IPS DF 19.7 (cell line): ENCODE measurements around the gene CCNA2.

Experiments used
- DNase-seq: peaks from one replicate; pipeline ENCODE4 v3.0.0-alpha.2; 2013; ENCODE audit warnings: low read depth, low spot score

CCNA2 gene

DNA sequence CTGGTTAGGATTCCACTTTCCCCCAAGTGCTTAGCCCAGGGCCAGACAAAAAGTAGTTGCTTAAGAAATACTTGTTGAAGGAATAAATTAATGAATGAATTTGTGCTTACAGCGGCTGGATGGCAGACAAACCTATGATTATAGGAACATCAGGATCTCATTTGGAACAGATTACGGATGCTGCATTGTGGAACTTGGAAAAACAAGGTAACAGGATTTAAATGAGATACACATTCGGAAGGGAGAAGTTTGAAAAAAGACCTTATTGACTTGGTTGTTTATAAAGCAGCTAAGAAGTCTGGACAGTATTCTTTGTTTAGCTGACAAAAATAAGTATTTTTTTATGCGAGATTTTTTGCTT lies 22.0 kb downstream of the CCNA2 start:
- no peak for DNase-seq

DNA sequence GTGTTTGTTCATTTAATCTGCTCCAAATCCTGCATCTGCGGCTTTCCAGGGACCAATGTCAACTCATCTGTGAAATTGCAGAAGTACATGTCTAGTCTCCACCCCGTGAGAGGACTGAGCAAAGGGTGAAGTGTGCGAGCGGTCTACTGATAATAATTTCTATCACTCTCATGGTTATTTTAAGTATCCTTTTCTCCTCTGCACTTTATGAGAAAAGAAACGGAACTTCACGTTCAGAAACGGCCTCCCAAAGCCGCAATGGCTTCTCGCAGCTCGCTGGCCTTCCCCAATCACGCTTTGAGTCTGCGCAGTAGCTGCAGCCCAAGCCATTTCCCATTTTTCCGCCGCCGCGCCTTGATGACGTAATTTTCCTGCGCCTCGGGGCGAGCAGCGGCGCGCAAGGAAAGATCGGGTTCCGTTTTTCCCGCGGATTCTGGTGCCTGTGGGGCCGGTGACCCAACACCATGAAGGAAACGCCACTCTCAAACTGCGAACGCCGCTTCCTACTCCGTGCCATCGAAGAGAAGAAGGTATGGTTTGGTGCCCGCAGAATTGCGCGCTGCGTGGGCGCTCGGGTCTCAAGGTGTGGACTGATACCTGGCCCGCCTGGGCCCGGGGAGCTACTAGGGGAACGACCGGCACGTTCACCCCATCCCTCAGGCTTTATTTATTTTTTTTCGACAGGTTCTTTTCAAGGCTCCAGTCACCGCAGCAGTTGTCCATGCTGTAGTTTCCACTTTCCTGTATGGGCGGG lies 22.5 kb downstream of the CCNA2 start, which contains the start of gene EXOSC9:
TSS of gene EXOSC9 (plus strand) at position 363 of the 754 bp plus-strand sequence. CDS start at position 465, 102 bp downstream.
- DNase-seq, result peak; percentile 50

DNA sequence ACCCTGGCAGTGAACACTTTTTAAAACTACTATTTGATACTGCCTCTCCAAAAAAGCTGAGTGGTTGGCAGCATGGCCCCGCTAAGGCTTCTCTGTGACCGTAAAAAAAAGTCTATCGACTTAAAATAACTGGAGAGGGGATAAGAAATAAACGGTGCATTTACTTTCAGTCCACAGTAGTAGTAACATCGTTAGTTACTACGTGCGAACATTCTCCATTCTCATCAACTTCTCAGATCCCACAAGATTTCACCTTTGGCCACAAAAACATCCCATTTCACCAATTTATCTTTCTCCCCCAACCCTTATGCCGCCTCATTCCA lies 23.1 kb downstream of the CCNA2 start:
- no peak for DNase-seq

DNA sequence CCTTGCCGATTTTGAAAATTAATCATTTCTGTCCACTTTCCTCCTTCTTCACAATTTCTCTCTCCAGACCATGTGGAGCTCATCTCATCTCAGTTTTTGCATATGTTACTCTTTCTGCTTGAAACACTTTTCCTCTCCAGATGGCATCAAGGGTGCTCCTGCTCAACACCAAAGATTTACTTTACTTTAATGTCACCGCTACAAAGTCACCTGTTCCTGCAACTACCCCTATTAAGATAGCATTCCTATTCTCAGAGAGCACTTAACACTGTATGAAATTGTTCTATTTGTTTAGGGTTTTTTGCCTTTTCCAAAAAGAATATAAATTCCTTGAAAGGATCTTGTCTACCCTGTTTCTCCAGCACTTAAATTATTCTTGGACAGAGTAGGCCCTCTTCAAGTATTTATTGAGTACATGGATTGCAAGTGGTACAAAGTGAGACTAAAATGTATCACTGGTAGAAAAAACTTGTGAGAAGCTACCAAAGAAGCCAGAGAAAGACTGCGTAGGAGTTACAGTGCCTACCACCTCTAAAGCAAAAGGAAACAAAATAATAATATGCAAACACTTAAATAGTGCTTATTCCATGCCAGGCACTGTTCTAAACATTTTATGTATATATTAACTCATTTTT lies 23.7 kb downstream of the CCNA2 start:
- no peak for DNase-seq

DNA sequence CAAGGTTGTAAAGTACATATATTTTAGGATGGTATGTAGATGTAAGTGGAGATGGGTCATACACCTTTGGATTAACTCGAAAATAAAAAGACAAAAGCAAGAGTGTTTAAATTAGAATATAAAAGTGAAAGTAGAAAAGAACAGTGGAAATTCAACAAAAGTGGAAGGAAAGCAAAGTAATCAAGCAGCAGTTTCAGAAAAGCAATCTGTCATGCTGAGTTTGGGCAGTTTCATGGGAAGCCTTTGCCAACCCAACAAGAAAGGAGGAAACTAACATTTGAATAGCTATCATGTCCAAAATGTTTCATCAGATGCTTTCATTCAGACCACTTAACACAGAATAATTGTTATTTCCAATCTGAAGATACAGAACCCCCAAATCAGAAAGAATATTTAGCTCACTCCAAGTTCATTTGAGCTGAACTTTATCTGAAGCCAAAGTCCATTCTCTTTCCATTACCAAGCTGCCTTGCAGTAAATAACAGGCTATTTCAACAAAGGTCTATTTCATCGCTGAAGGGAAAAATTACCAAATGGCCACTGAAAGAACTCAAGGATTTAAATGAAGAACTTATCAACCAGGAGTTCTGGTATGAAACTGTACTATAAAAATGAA lies 24.4 kb downstream of the CCNA2 start:
- DNase-seq, result no peak

DNA sequence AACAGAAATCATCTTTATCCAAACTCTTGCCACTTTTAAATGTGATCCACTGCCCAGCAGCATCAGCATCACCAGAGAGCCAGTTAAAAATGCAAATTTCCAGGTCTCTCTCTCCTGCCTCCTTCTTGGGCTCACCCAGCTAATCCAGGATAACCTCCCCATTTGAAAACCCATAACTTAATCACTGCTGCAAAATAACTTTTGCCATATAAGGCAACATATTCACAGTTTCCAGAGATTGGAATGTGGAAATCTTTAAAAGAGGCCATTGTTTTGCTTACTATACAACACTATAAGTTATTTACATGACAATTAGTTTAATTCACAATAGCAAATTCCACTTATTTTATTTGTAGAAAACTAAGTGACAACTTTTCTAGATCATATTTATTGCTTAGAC lies 27.4 kb downstream of the CCNA2 start:
- DNase-seq, result peak; percentile 60

DNA sequence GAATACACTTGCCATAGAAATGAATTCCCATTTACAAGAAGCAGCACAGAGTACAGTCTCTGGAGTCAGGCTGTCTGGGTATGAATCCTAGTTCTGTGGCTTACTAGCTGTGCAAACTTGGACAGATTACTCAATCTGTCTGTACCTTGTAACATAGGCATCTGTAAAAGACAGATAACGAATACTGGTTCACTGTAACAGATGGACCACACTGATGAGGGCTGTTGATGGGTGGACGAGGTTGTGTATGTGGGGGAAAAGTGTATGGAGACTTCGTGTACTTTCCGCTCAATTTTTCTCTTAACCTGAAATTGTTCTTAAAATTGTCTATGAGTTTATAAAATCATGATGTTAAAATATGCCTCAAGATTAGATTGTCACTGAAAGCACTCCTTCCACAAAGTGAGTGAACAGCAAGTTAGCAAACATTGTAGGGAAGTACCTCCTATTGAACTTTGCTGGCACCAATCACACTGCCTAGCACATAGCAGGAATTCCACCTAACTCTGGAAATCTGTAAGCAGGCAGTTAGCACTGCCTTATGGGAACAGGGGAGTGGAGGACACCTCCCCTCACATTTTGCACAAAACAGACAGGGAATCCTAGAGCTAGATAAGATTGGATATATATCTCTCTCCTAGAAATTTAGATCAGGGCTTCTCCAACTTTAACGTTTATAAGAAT lies 29.0 kb downstream of the CCNA2 start:
- no peak for DNase-seq

DNA sequence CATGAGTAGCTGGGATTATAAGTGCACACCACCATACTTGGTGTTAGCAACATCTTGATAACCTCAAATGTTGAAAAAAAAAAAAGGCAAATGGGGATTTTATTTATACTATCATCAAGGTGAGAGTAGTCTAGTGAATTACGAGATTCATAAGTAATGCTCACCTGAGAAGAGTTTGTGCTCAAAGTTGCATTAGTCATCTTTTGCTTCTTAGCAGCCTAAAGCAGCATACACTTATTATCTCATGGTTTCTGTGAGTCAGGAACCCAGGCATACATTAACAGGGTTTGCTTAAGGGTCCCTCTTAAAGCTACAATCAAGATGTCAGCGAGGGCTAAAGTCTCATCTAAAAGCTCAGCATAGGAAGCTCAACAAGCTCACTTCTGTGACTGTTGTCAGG lies 30.7 kb downstream of the CCNA2 start:
- no peak for DNase-seq

DNA sequence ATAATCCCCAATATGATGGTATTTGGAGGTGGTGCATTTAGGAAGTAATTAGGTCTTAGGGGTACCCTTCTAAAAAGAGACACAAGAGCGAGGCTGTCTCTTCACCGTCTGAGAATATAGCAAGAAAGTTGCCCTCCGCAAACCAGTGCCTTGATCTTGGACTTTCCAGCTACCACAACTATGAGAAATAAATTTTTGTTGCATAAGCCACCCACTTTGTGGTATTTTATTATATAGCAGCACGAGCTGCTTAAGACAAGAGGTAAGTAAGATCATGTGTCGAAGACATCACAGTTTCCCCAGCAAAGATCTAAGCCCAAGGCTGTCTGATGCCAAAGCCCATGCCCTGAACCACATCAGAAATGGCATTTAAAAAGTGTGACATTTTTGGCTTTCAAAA lies 32.2 kb downstream of the CCNA2 start:
- no peak for DNase-seq

DNA sequence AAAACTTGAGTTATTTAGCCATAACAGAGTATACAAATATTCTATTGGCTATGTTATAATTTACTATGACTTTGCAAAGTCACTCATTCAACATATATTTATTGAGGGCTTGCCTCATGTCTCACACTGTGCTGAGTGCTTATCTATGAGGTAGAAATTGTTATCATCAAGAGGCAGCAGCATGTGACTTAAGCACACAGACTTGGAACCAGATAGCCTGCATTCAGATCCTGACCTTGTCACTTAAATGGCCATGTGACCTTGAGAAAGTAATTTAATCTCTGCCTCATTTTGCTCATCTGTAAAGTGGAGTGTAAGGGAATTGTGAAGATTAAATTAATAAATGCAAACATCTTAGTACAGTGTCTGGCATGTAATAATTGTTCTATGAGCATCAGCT lies 32.7 kb downstream of the CCNA2 start:
- DNase-seq, result no peak

DNA sequence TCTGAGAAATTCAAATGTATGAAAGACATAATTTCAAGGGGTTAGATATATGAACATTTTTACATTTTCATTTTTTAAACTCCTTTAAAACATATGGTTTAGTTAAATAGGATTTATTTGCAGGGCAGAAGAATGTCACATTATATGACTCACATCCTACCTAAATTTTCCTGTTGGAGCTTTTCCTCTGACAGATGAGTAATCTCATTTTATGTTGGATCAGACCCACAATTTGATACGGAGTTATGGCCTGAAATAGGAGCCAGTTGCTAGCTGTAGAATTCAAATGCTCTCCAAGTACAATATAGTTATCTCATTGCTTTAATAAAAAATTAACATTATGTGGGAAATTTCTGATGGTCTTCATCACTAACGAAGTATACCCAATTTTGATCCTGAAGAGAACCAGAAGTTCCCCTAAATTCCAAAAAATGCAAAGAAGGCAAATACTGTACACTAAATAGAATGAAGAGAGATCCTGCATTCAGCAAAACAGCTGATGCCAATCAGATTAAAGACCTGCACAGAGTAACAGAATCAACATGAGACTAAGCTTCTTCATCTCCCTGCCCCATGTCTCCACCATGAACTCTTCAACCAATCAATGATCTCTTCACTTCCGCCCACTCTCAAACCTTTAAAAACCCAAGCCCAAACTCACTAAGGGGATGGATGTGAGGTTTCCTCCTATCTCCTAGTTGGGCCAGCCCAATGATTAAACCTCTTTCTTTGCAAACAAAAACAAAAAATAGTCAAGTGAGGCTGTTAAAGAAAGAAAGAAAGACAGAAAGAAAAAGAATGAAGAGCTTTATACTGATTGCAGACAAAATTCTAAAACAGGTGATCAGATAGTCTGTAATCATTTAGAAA lies 33.5 kb downstream of the CCNA2 start:
- no peak for DNase-seq

DNA sequence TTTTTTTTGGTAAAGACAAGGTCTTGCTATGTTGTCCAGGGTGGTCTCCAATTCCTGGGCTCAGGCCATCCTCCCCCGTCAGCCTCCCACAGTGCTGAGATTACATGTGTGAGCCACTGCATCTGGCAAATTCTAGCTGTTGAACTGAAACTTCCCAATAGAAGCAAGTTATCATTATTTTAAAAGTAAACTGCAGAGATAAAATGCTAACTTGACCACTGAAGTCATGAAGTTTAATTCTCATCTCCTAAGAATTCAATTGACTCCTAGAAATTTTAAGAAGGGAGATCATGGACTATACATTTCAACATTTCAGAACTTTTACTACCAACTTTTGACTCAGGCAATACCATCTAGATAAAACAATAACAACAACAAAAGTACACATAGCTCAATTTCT lies 34.2 kb downstream of the CCNA2 start:
- no peak for DNase-seq

DNA sequence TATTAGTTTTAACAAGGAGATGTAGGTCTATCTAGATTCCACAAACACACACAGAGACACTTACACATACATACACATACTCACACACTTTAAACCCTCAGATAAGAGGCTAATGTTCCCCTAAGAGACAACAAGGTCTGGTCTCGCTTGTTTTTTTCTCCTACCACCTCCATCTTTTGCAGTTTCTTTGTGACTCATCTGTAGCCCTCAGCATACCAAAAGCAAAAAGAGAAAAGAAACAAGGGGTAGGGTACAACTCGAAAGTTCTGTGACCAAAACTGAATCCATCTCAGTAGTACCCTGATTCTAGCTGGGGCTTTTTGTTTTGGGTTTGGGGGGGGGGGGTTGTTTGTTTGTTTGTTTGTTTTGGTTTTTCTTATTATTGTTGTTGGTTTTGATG lies 34.8 kb downstream of the CCNA2 start:
- no peak for DNase-seq

DNA sequence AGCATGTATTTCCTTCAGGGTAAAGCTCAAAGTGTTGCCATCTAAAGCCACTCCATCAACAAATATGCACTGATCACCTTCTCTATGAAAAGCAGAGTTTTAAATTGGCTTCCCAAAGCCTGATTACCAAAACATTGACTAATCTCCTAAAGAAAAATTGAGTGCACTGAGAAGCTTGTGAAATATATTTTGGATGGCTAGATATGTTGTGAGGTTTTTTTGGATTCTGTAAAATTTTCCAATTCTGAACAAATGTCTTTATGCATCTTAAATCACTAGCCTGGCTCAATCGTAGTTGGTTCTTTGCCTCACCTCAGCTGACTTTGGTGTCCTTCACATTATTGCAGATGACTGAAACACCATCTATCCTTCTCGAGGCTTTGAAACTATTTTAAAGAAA lies 37.5 kb downstream of the CCNA2 start:
- DNase-seq, result no peak

DNA sequence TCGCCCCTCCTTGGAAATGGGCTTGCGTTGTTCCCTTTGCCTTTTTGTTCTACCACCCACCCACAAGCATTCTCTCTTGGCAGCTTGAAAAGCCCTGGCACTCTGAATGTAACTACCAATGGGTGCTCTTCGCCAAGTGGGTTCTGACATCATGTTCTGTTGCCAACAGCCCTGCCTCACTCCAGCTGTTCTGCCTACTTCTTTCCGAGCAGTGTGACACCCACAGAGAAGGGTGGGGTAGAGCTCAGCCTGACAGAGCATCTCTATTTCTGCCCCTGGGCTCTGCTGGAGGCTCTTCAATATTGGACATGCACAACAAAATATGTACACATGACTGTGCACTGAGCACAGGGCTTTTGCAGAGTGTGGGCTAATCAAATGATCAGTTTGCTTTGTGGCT lies 38.2 kb downstream of the CCNA2 start:
- no peak for DNase-seq

DNA sequence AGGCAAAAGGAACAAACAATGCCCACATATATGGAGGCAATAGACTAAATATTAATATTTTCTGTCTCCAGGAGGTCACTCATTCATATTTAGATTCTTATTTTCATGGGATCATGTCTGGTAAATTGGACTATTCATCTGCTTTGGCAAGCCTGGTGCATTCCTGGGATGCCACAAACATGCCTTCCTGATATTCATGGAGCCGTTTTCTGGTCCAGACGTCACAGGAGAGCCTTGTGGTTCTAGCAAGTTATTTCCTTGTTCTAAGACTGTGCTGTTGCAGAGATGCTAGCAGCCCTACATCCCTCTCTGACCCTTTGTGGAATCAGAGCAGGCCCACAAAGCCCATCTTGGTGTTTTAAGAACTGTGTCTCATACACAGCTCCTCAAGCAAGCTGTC lies 38.7 kb downstream of the CCNA2 start:
- DNase-seq, result no peak

DNA sequence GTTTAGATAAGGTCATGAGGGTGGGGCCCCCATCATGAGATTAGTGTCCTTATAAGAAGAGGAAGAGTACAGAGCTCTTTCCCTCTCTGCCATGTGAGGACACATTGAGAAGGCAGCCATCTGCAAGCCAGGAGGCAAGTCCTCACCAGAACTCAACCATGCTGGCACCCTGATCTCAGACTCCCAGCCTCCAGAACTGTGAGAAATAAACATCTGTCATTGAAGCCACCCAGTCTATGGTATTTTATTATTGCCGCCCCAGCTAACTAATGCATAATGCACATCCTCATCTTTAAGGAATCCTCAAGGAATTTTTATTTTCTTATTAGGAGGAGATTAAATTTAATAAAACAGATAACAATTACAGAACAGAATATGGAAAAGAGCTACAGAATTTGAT lies 39.3 kb downstream of the CCNA2 start:
- no peak for DNase-seq

DNA sequence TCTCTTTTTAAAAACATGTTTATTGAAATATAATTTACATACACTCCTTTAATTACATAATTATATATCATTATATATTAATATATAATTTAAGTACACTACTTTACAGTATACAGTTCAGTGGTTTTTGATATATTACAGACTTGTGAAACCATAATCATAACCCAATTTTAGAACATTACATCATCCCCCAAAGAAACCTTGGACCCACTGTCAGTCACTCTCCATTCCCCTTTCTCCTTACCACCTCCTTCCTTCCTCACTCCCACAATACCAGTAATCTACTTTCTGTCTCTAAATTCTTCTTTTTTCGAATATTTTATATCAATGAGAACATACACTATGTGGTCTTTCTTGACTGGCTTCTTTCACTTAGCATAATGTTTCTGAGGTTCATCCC lies 40.5 kb downstream of the CCNA2 start:
- DNase-seq, result no peak

DNA sequence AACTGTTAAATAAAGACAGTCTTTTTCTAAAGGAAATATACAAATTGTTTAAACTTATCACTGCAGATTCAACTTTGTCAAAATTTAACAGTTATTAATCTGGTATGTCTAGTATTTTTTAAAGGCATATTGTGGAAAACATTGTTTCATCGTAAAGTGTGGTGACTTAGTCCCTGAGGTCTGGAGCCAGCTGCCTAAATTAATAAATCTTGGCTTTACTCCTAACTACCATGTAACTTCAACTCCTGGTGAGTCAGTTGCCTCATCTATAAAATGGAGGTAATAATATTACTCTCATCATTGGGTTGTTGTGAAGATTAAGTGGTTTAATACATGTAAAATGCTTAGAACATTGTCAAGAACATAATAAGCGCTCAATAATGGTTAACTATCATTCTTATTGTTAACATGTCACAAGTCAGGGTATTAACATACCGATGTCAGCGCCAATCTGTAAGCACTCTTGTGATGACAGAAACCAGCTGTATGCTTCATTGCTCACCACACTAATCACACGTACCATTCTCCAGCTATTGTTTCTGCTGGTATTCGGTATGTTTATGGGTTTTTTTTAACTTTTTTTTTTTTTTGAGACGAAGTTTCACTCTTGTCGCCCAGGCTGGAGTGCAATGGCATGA lies 44.6 kb downstream of the CCNA2 start:
- no peak for DNase-seq

DNA sequence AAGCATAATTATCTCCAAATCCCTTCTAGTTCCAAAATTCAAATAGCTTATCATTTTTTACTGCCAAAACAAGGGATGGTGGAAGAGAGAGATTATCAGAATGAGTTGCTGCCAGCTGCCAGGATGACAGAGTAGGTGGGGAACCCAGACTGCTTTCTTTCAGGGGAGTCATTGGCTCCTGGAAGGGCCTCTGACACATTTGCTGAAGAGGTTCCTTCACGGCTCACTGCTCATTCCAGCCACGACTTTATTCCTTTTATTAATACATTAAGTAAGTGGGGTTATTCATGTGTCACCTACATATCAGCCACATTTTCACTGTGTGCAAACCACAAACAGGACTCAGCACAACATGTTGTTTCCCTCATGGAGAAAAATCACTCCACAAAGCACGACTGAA lies 46.1 kb downstream of the CCNA2 start:
- no peak for DNase-seq
